Calu3 (cell line): Measurements from ENCODE around the gene CALY. TPM values are rescaled to one million over a fixed set of nuclear protein-coding genes. Genes with fewer than 3 reads are reported as not detected.

ENCODE experiments used
- BruUV-seq: library from RNA; stranded (reverse); fragments of 400-500 nt; replicated peaks from 2 replicates; lab custom pipeline; 2021; lab: Mats Ljungman, UMichigan
- CTCF ChIA-PET: fragments of 300-600 bp; sonication (Branson Sonifier 250); formaldehyde crosslinking; loops from one replicate; lab custom pipeline; 2022; ENCODE audit warnings: antibody characterized with exemption; lab: Charles Lee
- DNase-seq: peaks from one replicate; pipeline ENCODE4 v3.0.0; 2022
- H3K27ac Mint-ChIP-seq: one replicate; pipeline ENCODE4 v1.8.0; 2022; ENCODE audit warnings: mixed read lengths; ENCODE audit not compliant: unreplicated experiment
- H3K27me3 Mint-ChIP-seq: one replicate; pipeline ENCODE4 v1.8.0; 2022; ENCODE audit warnings: mixed read lengths; ENCODE audit not compliant: unreplicated experiment
- H3K36me3 Mint-ChIP-seq: one replicate; pipeline ENCODE4 v1.8.0; 2022; ENCODE audit warnings: mild to moderate bottlenecking, moderate library complexity, mixed read lengths; ENCODE audit not compliant: insufficient read depth, unreplicated experiment
- H3K4me1 Mint-ChIP-seq: one replicate; pipeline ENCODE4 v1.8.0; 2022; ENCODE audit warnings: mild to moderate bottlenecking, low read depth, mixed read lengths; ENCODE audit not compliant: unreplicated experiment
- H3K4me3 Mint-ChIP-seq: one replicate; pipeline ENCODE4 v1.8.0; 2022; ENCODE audit warnings: mild to moderate bottlenecking, low read depth, moderate library complexity, mixed read lengths; ENCODE audit not compliant: unreplicated experiment
- H3K9me3 Mint-ChIP-seq: one replicate; pipeline ENCODE4 v1.8.0; 2022; ENCODE audit warnings: low read depth, mixed read lengths; ENCODE audit not compliant: unreplicated experiment
- intact Hi-C: fragments of 100-400 bp; cut with micrococcal nuclease; formaldehyde crosslinking; loops from one replicate; pipeline ENCODE4 v1.10.0; 2022; ENCODE audit not compliant: unreplicated experiment
- total RNA-seq: library from RNA; stranded (reverse); gene quantifications from 2 replicates; pipeline ENCODE4 v1.2.3, GENCODE V29; 2022
- TF ChIP-seq, protein P1 (sequence below): fragments of 200-600 bp; IDR thresholded peaks from one replicate; pipeline ENCODE4 v1.8.0; 2022; ENCODE audit warnings: antibody characterized with exemption; ENCODE audit not compliant: unreplicated experiment

The CALY gene
- total RNA-seq, 1 experiment from 2014 or later, result not detected

DNA sequence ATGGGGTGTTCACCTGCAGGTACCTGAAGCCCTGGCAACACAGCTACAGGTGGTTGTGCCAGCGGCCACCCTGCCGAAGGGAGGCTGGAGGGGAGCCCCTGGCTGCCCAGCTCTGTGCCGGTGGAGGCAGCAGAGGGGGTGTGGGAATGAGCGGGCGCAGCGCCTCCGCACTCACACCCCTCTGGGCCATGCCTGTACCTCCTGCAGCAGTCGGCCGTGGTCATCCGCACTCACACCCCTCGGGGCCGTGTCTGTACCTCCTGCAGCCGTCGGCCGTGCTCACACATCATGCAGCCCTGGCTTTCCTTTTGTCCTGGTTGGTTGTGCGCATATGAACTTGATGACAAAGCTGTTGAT is 26.3 kb downstream of the CALY start:
- DNase-seq, result no peak
- no peaks in the 10 kb centered on the region for H3K27me3 Mint-ChIP-seq
- H3K9me3 Mint-ChIP-seq, result no peaks in the 10 kb centered on the region
- no TSS peak for BruUV-seq
- no peak overlapping the region for H3K27ac Mint-ChIP-seq
- H3K4me3 Mint-ChIP-seq, result no peak overlapping the region
- H3K36me3 Mint-ChIP-seq, result peaks cover 30% of the 10 kb centered on the region
- intact Hi-C loops, result no loop called here
- peaks cover 4% of the 10 kb centered on the region for H3K4me1 Mint-ChIP-seq
- CTCF ChIA-PET, result no interaction called here
- TF ChIP-seq, protein P1, sequence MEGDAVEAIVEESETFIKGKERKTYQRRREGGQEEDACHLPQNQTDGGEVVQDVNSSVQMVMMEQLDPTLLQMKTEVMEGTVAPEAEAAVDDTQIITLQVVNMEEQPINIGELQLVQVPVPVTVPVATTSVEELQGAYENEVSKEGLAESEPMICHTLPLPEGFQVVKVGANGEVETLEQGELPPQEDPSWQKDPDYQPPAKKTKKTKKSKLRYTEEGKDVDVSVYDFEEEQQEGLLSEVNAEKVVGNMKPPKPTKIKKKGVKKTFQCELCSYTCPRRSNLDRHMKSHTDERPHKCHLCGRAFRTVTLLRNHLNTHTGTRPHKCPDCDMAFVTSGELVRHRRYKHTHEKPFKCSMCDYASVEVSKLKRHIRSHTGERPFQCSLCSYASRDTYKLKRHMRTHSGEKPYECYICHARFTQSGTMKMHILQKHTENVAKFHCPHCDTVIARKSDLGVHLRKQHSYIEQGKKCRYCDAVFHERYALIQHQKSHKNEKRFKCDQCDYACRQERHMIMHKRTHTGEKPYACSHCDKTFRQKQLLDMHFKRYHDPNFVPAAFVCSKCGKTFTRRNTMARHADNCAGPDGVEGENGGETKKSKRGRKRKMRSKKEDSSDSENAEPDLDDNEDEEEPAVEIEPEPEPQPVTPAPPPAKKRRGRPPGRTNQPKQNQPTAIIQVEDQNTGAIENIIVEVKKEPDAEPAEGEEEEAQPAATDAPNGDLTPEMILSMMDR, result no peak

DNA sequence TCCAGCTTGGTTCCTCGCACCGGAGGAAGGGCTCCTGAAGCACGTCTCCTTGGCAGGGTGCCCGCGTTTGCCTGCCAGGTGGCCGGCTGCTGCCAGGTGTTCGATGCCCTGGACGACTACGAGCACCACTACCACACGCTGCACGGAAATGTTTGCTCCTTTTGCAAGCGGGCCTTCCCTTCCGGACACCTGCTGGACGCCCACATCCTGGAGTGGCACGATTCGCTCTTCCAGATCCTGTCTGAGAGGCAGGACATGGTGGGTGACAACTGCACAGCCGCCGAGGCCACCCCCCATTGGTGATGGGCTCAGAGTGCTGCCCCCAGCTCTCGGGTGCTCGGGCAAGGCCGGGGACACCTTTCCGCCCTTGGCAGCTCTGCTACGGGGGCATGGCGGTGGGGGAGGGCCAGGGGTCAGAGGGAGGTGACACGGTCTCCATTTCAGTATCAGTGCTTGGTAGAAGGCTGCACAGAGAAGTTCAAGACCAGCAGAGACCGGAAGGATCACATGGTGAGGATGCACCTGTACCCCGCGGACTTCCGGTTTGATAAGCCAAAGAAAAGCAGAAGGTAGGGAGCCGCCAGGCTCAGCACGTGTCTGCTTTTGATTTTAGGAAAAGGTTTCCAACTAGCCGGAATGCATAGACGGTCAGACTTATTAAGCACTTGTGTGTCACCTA is 26.8 kb downstream of the CALY start:
- DNase-seq, result no peak
- BruUV-seq, result no TSS peak

DNA sequence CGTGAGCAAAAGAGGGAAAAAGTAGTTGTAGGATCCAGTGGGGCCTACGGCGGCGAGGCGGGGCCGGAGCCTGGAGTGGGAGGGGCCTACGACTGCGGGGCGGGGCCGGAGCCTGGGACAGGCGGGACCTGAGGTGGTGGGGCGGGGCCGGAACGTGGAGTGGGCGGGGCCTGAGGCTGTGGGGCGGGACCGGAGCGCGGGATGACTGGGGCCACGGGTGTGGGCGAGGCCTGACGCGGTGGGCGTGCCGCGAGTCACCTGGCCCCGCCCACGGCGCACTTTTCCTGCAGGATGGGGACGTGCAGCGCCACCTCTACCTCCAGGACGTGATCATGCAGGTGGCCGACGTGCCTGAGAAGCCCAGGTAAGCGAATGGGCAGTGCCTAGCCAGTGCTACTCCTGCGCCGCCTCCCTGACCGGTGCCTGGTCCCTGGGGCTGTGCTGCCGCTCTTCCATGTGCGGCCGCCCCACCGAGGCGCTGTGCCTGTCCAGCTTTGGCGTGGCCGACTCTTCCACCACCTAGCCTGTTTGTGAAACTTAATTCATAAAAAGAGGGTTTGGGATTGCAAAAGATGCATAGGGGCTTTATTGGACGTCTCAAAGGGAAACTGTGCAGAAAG is 27.5 kb downstream of the CALY start:
- Mint-ChIP-seq H3K27ac (no peak overlapping the region), H3K4me3 (peak overlapping the region; percentile 76), H3K9me3 (no peaks in the 10 kb centered on the region), H3K4me1 (peaks cover 8% of the 10 kb centered on the region), H3K27me3 (no peaks in the 10 kb centered on the region), H3K36me3 (peaks cover 32% of the 10 kb centered on the region)
- TF ChIP-seq, protein P1, result no peak
- CTCF ChIA-PET, result no interaction called here
- peak; percentile 90 for DNase-seq
- no TSS peak for BruUV-seq
- intact Hi-C loops, result no loop called here

More for the DNA sequence above, 26.8 kb downstream of the CALY start:
- H3K4me3 Mint-ChIP-seq, result no peak overlapping the region
- intact Hi-C loops, result no loop called here
- TF ChIP-seq, protein P1, result no peak
- H3K27ac Mint-ChIP-seq, result no peak overlapping the region
- H3K27me3 Mint-ChIP-seq, result no peaks in the 10 kb centered on the region
- CTCF ChIA-PET, result no interaction called here
- peaks cover 32% of the 10 kb centered on the region for H3K36me3 Mint-ChIP-seq
- no peaks in the 10 kb centered on the region for H3K9me3 Mint-ChIP-seq
- peaks cover 8% of the 10 kb centered on the region for H3K4me1 Mint-ChIP-seq

DNA sequence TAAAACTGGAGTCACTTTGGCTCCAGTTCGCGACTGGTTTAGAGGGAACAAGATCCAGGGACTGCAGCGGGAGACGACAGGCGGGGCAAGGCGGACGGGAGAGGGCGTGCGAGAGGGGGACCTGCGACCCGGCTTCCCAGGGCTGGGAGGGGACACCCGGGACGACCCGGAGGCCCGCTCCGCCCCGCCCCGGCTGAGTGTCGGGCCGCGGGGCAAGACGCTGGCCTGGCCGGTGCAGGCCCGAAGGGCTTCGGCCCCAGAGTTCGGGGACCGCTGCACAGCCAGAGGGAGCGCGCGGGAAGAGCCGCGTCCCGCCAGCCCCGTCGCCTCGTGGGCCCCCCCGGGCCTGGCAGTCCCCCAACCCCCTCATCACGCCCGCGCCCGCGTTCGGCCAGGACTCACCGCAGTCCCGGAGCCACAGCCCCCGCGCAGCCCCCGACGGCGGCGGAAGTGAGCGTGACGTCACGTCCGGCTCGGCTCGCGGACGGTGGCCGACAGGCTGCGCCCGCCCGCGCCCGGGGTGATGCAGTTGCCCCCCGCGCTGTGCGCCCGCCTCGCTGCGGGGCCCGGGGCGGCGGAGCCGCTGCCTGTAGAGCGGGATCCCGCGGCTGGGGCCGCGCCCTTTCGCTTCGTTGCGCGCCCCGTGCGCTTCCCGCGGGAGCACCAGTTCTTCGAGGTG is 28.1 kb downstream of the CALY start, which contains the start of the genes TUBGCP2 and ZNF511:
Gene TUBGCP2 (minus strand): TSS at position 452 of the 679 bp plus-strand sequence. CDS start 5,931 bp downstream, outside the sequence.
Gene ZNF511 (plus strand): TSS at position 494 of the 679 bp plus-strand sequence. CDS start 30 bp downstream, at position 524.
- TSS peak; percentile 48 for BruUV-seq
- Mint-ChIP-seq H3K9me3 (no peaks in the 10 kb centered on the region), H3K36me3 (peaks cover 32% of the 10 kb centered on the region), H3K4me1 (peaks cover 8% of the 10 kb centered on the region), H3K27ac (peak within 1 kb of the TSS; percentile 82), H3K4me3 (peak within 1 kb of the TSS; percentile 76), H3K27me3 (no peaks in the 10 kb centered on the region)
- TF ChIP-seq, protein P1, result no peak
- peak; percentile 83 for DNase-seq
- CTCF ChIA-PET, result interaction anchor here (1.2 kb wide), 1 partner anchor 16 kb away, joined by 4 read pairs; no protein-coding TSS in a partner anchor
- intact Hi-C loops, result no loop called here
